ENCODE results near the gene SPATA13. TPM values are rescaled to one million over a fixed set of nuclear protein-coding genes. Genes with fewer than 3 reads are reported as not detected.
A peak's percentile ranks its signal among the peaks of the same experiment; 100 is the strongest.

Gene SPATA13
- total and polyA plus RNA-seq, 2 donors (not counting 3 experiments of a cell fraction or from before 2014, with no cell fraction given), result 6.6 to 12.9 TPM

DNA sequence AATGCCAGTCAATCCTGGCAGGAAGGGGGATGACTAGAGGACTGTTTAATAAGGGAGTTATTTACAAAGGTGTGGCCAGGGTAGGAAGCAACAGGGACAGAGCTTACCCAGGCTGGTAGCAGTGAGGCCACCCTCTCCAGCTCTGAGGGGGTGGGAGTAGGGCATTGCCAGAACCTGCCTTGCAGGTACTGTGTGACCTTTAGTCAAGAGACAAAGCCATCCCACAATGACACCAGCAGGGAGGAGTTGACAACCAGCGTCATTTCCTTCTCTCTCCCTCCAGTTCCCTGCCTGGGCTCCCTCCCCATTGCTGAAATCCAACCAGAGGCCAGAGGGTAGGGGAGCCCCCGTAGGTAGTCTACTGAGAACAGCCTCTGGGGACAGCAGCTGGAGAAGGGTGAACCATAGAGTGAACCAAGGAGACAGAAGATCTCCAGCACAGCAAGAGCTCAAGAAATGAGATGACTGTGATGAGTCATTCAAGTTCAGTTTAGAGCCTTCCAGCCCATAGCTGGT is 33.3 kb upstream of the SPATA13 start:
- CTCF ChIA-PET, result interaction anchor here (1.0 to 1.1 kb wide), 2 partner anchors 9 to 14 kb away, joined by 4 to 5 read pairs; no protein-coding TSS in a partner anchor
- H3K79me2 ChIP-seq (ENCODE audit: control insufficient read depth, insufficient read depth, low read length), result no peaks in the 10 kb centered on the region
- FAIRE-seq (no peak), DNase-seq (ENCODE audit: low read depth, low spot score) (no peak)
- peaks cover 14% of the 10 kb centered on the region for H3K4me1 ChIP-seq (ENCODE audit: control insufficient read depth, extremely low read depth, insufficient read depth, low read length)
- no peaks in the 10 kb centered on the region for H3K9me1 ChIP-seq (replicated peaks; ENCODE audit: control insufficient read depth, extremely low read depth, insufficient read depth, low read length)
- no peaks in the 10 kb centered on the region for H4K20me1 ChIP-seq (replicated peaks; ENCODE audit: control insufficient read depth, extremely low read depth, insufficient read depth, low read length)
- H3K27ac ChIP-seq (ENCODE audit: insufficient read depth, low read depth, low read length), result no peak overlapping the region
- H3K4me2 ChIP-seq (ENCODE audit: insufficient read depth, low read length), result no peak overlapping the region
- intact Hi-C loops (cut with micrococcal nuclease), result no loop called here
- no peaks in the 10 kb centered on the region for H3K9me3 ChIP-seq (replicated peaks; ENCODE audit: control insufficient read depth, insufficient read depth, low read length)
- H3K4me3 ChIP-seq (replicated peaks in 1 of 3; ENCODE audit: insufficient read depth in 1 of 3, low read depth in 1 of 3, low read length in 3 of 3), result no peak overlapping the region
- no peak overlapping the region for H2AFZ ChIP-seq (ENCODE audit: low read depth, low read length)
- dilution Hi-C loops (cut with MboI; ENCODE audit: extremely low pct_ligation_motif_present, low sequenced_read_pairs), result no loop called here
- TF ChIP-seq JUN (IDR thresholded peaks at IDR 0.05; ENCODE audit: borderline replicate concordance, insufficient read depth, insufficient read length, low read depth), result peak; percentile 7
- no peak for TF ChIP-seq EZH2 (IDR thresholded peaks at IDR 0.05; ENCODE audit: borderline replicate concordance, low read depth, low read length, severe bottlenecking)
- TF ChIP-seq, protein P1, sequence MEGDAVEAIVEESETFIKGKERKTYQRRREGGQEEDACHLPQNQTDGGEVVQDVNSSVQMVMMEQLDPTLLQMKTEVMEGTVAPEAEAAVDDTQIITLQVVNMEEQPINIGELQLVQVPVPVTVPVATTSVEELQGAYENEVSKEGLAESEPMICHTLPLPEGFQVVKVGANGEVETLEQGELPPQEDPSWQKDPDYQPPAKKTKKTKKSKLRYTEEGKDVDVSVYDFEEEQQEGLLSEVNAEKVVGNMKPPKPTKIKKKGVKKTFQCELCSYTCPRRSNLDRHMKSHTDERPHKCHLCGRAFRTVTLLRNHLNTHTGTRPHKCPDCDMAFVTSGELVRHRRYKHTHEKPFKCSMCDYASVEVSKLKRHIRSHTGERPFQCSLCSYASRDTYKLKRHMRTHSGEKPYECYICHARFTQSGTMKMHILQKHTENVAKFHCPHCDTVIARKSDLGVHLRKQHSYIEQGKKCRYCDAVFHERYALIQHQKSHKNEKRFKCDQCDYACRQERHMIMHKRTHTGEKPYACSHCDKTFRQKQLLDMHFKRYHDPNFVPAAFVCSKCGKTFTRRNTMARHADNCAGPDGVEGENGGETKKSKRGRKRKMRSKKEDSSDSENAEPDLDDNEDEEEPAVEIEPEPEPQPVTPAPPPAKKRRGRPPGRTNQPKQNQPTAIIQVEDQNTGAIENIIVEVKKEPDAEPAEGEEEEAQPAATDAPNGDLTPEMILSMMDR (IDR thresholded peaks at IDR 0.05; ENCODE audit: extremely low read depth in 1 of 2, insufficient read depth in 1 of 2, low read depth in 1 of 2, low read length in 2 of 2), result no peak
- TF ChIP-seq, protein P2, sequence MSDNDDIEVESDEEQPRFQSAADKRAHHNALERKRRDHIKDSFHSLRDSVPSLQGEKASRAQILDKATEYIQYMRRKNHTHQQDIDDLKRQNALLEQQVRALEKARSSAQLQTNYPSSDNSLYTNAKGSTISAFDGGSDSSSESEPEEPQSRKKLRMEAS (IDR thresholded peaks at IDR 0.05; ENCODE audit: insufficient read depth, insufficient read length), result no peak
- TF ChIP-seq MYC (IDR thresholded peaks at IDR 0.05; ENCODE audit: low read depth, low read length), result no peak
- no peak for TF ChIP-seq POLR2AphosphoS5 (IDR thresholded peaks at IDR 0.05; ENCODE audit: insufficient read depth, low read depth, low read length)
- peak; percentile 18 for TF ChIP-seq FOS (IDR thresholded peaks at IDR 0.05; ENCODE audit: borderline replicate concordance, insufficient read depth, low read length)
- POLR2A ChIA-PET, result no interaction called here
- no peaks in the 10 kb centered on the region for H3K36me3 ChIP-seq (ENCODE audit: control insufficient read depth in 2 of 2, extremely low read depth in 1 of 2, insufficient read depth in 2 of 2, low read length in 2 of 2)
- H3K27me3 ChIP-seq (ENCODE audit: control insufficient read depth in 2 of 2, insufficient read depth in 2 of 2, low read length in 2 of 2), result peaks cover 0 to 14% of the 10 kb centered on the region in 2 experiments
- H3K9ac ChIP-seq (replicated peaks; ENCODE audit: extremely low read depth, insufficient read depth, low read length), result no peak overlapping the region
- BruUV-seq (replicated peaks), result no TSS peak

Data from endothelial cell of umbilical vein (primary cell).